ENCODE results near the gene LAMC1. TPM values are rescaled to one million over a fixed set of nuclear protein-coding genes. Genes with fewer than 3 reads are reported as not detected.

Gene LAMC1
- total RNA-seq (408 and 477 TPM in 2 replicates), polyA plus RNA-seq (270 and 604 TPM in 2 replicates), polyA minus RNA-seq (ENCODE audit: low replicate concordance) (458 and 626 TPM in 2 replicates)
- 171 and 508 TPM in 2 replicates for polyA plus RNA-seq (2012)

DNA sequence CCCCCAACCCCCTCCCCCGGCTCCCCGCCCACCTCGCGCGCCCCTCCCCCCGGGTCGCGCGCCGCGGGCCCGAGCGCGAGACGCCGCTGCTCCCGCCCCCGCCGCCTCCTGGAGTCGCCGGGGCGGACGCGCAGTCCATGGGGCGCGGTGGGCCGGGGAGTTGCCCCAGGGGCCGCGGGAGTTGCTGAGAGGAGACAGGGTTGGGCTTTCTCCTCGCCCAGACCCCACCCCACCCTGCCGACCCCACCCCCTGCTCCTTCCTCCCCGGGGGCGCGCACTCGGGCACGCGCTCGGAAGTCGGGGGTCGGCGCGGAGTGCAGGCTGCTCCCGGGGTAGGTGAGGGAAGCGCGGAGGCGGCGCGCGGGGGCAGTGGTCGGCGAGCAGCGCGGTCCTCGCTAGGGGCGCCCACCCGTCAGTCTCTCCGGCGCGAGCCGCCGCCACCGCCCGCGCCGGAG is at the start of gene LAMC1:
LAMC1 (plus strand) TSS at position 275 of the 455 bp plus-strand sequence. CDS start 297 bp downstream, outside the sequence.
- H3K27ac ChIP-seq (ENCODE audit: insufficient read depth, low read length) = peak within 1 kb of the TSS; percentile 97
- H3K9me3 ChIP-seq (ENCODE audit: control insufficient read depth, insufficient read depth, low read depth, low read length) = no peaks in the 10 kb centered on the region
- peaks cover 9% of the 10 kb centered on the region for H3K4me1 ChIP-seq (ENCODE audit: control insufficient read depth, extremely low read depth, insufficient read depth, low read length)
- H3K9ac ChIP-seq (ENCODE audit: insufficient read depth, low read length) = peak within 1 kb of the TSS; percentile 91
- TF ChIP-seq, protein P1, sequence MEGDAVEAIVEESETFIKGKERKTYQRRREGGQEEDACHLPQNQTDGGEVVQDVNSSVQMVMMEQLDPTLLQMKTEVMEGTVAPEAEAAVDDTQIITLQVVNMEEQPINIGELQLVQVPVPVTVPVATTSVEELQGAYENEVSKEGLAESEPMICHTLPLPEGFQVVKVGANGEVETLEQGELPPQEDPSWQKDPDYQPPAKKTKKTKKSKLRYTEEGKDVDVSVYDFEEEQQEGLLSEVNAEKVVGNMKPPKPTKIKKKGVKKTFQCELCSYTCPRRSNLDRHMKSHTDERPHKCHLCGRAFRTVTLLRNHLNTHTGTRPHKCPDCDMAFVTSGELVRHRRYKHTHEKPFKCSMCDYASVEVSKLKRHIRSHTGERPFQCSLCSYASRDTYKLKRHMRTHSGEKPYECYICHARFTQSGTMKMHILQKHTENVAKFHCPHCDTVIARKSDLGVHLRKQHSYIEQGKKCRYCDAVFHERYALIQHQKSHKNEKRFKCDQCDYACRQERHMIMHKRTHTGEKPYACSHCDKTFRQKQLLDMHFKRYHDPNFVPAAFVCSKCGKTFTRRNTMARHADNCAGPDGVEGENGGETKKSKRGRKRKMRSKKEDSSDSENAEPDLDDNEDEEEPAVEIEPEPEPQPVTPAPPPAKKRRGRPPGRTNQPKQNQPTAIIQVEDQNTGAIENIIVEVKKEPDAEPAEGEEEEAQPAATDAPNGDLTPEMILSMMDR (conservative IDR thresholded peaks at IDR 0.05 in 1 of 2, IDR thresholded peaks at IDR 0.05 in 1 of 2; ENCODE audit: low read depth in 1 of 2, low read length in 2 of 2) = no peak
- H2AFZ ChIP-seq (ENCODE audit: low read length) = no peak within 1 kb of the TSS
- DNase-seq (ENCODE audit: low read depth in 2 of 2) = peak; percentile 82 to 84
- no peaks in the 10 kb centered on the region for H3K36me3 ChIP-seq (ENCODE audit: control insufficient read depth, insufficient read depth, low read length)
- peak within 1 kb of the TSS; percentile 74 to 93 (median 87) for H3K4me3 ChIP-seq (replicated peaks in 1 of 4; ENCODE audit: control extremely low read depth in 1 of 4, insufficient read depth in 1 of 4, low read depth in 3 of 4, low read length in 4 of 4)
- peaks cover 2% of the 10 kb centered on the region for H4K20me1 ChIP-seq (ENCODE audit: control insufficient read depth, extremely low read depth, insufficient read depth, low read length)
- peak within 1 kb of the TSS; percentile 79 for H3K4me2 ChIP-seq (ENCODE audit: extremely low read depth, insufficient read depth, low read length)
- H3K79me2 ChIP-seq (ENCODE audit: control insufficient read depth, insufficient read depth, low read length) = peaks cover 49% of the 10 kb centered on the region
- H3K27me3 ChIP-seq (ENCODE audit: control insufficient read depth, insufficient read depth, low read length) = no peaks in the 10 kb centered on the region

DNA sequence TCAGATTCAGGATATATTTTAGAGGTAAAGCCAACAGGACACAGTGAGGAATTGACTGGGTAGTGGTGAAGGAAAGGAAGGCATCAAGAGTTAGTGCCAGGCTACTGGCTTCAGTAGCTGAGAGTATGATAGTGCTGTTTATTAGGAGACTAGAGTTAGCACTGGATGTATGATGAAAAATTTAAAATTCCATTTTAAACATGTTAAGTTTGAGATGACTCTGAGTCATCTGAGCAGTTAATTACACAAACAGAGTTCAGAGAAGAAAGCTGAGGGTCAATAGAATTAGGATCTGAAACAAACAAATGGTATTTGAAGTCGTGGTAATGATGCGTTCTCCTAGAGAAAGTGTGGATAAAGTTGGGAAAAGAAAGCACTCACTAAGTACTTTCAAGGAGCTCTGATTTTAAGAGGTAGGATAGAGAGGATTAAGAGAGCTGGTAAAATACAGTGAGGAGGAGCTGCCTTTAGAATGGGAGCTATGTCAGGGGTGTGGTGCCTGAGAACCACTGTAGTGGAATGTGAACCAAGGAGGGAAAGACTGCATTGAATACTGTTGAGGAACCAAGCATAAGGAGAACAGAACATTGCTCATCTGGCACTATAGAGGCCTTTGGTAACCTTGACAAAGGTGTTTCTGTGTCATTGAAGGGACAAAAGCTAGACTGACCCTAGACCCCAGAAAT is 48.6 kb upstream of the LAMC1 start:
- TF ChIP-seq, protein P1 (conservative IDR thresholded peaks at IDR 0.05 in 1 of 2, IDR thresholded peaks at IDR 0.05 in 1 of 2; ENCODE audit: low read depth in 1 of 2, low read length in 2 of 2) = no peak
- no peak for TF ChIP-seq EZH2 (IDR thresholded peaks at IDR 0.05; ENCODE audit: low read length, missing control alignments)
- Histone ChIP-seq H3K27me3 (ENCODE audit: control insufficient read depth, insufficient read depth, low read length) (no peaks in the 10 kb centered on the region), H3K4me2 (ENCODE audit: extremely low read depth, insufficient read depth, low read length) (peak overlapping the region; percentile 11), H3K79me2 (ENCODE audit: control insufficient read depth, insufficient read depth, low read length) (no peaks in the 10 kb centered on the region), H3K36me3 (ENCODE audit: control insufficient read depth, insufficient read depth, low read length) (no peaks in the 10 kb centered on the region), H2AFZ (ENCODE audit: low read length) (peak overlapping the region; percentile 34), H3K4me3 (replicated peaks in 1 of 4; ENCODE audit: control extremely low read depth in 1 of 4, insufficient read depth in 1 of 4, low read depth in 3 of 4, low read length in 4 of 4) (no peak overlapping the region), H3K9ac (ENCODE audit: insufficient read depth, low read length) (no peak overlapping the region), H3K9me3 (ENCODE audit: control insufficient read depth, insufficient read depth, low read depth, low read length) (no peaks in the 10 kb centered on the region), H4K20me1 (ENCODE audit: control insufficient read depth, extremely low read depth, insufficient read depth, low read length) (no peaks in the 10 kb centered on the region), H3K27ac (ENCODE audit: insufficient read depth, low read length) (no peak overlapping the region), H3K4me1 (ENCODE audit: control insufficient read depth, extremely low read depth, insufficient read depth, low read length) (peaks cover 2% of the 10 kb centered on the region)
- DNase-seq (ENCODE audit: low read depth in 2 of 2) = no peak

DNA sequence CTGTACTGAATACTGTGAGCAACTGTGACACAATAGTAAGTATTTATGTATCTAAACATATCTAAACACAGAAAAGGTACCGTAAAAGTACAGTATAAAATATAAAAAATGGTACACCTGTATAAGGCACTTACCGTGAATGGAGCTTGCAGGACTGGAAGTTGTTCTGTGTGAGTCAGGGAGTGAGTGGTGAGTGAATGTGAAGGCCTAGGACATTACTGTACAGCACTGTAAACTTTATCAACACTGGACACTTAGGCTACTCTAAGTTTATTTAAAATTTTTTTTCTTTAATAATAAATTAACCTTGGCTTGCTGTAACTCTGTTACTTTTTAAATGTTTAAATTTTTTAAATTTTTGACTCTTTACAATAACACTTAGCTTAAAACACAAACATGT is 45.7 kb upstream of the LAMC1 start:
- H3K4me2 ChIP-seq (ENCODE audit: extremely low read depth, insufficient read depth, low read length) = no peak overlapping the region
- no peaks in the 10 kb centered on the region for H3K9me3 ChIP-seq (ENCODE audit: control insufficient read depth, insufficient read depth, low read depth, low read length)
- H4K20me1 ChIP-seq (ENCODE audit: control insufficient read depth, extremely low read depth, insufficient read depth, low read length) = no peaks in the 10 kb centered on the region

More for the DNA sequence above, 45.7 kb upstream of the LAMC1 start:
- H3K27ac ChIP-seq (ENCODE audit: insufficient read depth, low read length) = no peak overlapping the region
- H3K9ac ChIP-seq (ENCODE audit: insufficient read depth, low read length) = no peak overlapping the region
- no peaks in the 10 kb centered on the region for H3K36me3 ChIP-seq (ENCODE audit: control insufficient read depth, insufficient read depth, low read length)
- no peak overlapping the region for H2AFZ ChIP-seq (ENCODE audit: low read length)
- no peaks in the 10 kb centered on the region for H3K79me2 ChIP-seq (ENCODE audit: control insufficient read depth, insufficient read depth, low read length)
- no peaks in the 10 kb centered on the region for H3K27me3 ChIP-seq (ENCODE audit: control insufficient read depth, insufficient read depth, low read length)
- no peak for TF ChIP-seq EZH2 (IDR thresholded peaks at IDR 0.05; ENCODE audit: low read length, missing control alignments)
- TF ChIP-seq, protein P1 (conservative IDR thresholded peaks at IDR 0.05 in 1 of 2, IDR thresholded peaks at IDR 0.05 in 1 of 2; ENCODE audit: low read depth in 1 of 2, low read length in 2 of 2) = no peak
- peaks cover 2% of the 10 kb centered on the region for H3K4me1 ChIP-seq (ENCODE audit: control insufficient read depth, extremely low read depth, insufficient read depth, low read length)
- no peak for DNase-seq (ENCODE audit: low read depth in 2 of 2)
- no peak overlapping the region for H3K4me3 ChIP-seq (replicated peaks in 1 of 4; ENCODE audit: control extremely low read depth in 1 of 4, insufficient read depth in 1 of 4, low read depth in 3 of 4, low read length in 4 of 4)

Measured in fibroblast of lung (primary cell).